H9 (cell line): ENCODE measurements around the gene MAPK11. TPM values are rescaled to one million over a fixed set of nuclear protein-coding genes. Genes with fewer than 3 reads are reported as not detected.

Experiments
- DNase-seq: peaks from one replicate; pipeline ENCODE4 v3.0.0-alpha.2; 2017
- H2AFZ ChIP-seq: one replicate; pipeline ENCODE4 v1.6.1; 2013; ENCODE audit warnings: mild to moderate bottlenecking, low read length, control low read depth, moderate library complexity
- H2AK5ac ChIP-seq: 2 replicates; pipeline ENCODE4 v1.6.1; 2013; ENCODE audit warnings: low read length, control low read depth, mixed read lengths; ENCODE audit not compliant: insufficient read length
- H2BK120ac ChIP-seq: one replicate; pipeline ENCODE4 v1.6.1; 2013; ENCODE audit warnings: low read depth, mild to moderate bottlenecking, low read length, control low read depth, inconsistent platforms; ENCODE audit not compliant: poor library complexity, severe bottlenecking
- H2BK12ac ChIP-seq: 2 replicates; pipeline ENCODE4 v1.6.1; 2013; ENCODE audit warnings: low read length, control low read depth, mixed read lengths, low read depth; ENCODE audit not compliant: insufficient read length
- H2BK15ac ChIP-seq: 2 replicates; pipeline ENCODE4 v1.6.1; 2013; ENCODE audit warnings: low read depth, low read length, control low read depth
- H2BK20ac ChIP-seq: one replicate; pipeline ENCODE4 v1.6.1; 2013; ENCODE audit warnings: low read depth, mild to moderate bottlenecking, low read length, control low read depth, inconsistent platforms; ENCODE audit not compliant: poor library complexity, severe bottlenecking
- H2BK5ac ChIP-seq: 2 replicates; pipeline ENCODE4 v1.6.1; 2013; ENCODE audit warnings: low read length, control low read depth, mixed read lengths; ENCODE audit not compliant: insufficient read length
- H3K14ac ChIP-seq: 2 replicates; pipeline ENCODE4 v1.6.1; 2013; ENCODE audit warnings: low read length, control low read depth; ENCODE audit not compliant: insufficient read depth
- H3K18ac ChIP-seq: 2 replicates; pipeline ENCODE4 v1.6.1; 2013; ENCODE audit warnings: low read depth, mild to moderate bottlenecking, mixed read lengths, low read length, control low read depth; ENCODE audit not compliant: insufficient read length
- H3K23ac ChIP-seq: 2 replicates; pipeline ENCODE4 v1.6.1; 2013; ENCODE audit warnings: low read length, control low read depth, mixed read lengths, low read depth; ENCODE audit not compliant: insufficient read length
- H3K23me2 ChIP-seq: 2 replicates; pipeline ENCODE4 v1.6.1; 2013; ENCODE audit warnings: low read depth, mild to moderate bottlenecking, mixed read lengths, low read length, control low read depth; ENCODE audit not compliant: insufficient read length, poor library complexity, severe bottlenecking
- H3K27ac ChIP-seq: 2 replicates; pipeline ENCODE4 v1.5.1; 2013; ENCODE audit warnings: low read length, control low read depth, mixed read lengths, low read depth; ENCODE audit not compliant: insufficient read length
- H3K27me3 ChIP-seq: 2 replicates; pipeline ENCODE4 v1.6.1; 2013; ENCODE audit warnings: low read length, control low read depth, inconsistent platforms; ENCODE audit not compliant: insufficient read depth
- H3K4ac ChIP-seq: 2 replicates; pipeline ENCODE4 v1.6.1; 2013; ENCODE audit warnings: low read depth, mild to moderate bottlenecking, control low read depth, inconsistent platforms, low read length, moderate library complexity
- H3K4me1 ChIP-seq: 2 replicates; pipeline ENCODE4 v1.6.1; 2013; ENCODE audit warnings: low read length, control low read depth, inconsistent platforms; ENCODE audit not compliant: insufficient read depth
- H3K4me2 ChIP-seq: 2 replicates; pipeline ENCODE4 v1.6.1; 2013; ENCODE audit warnings: low read length, control low read depth, mixed read lengths; ENCODE audit not compliant: insufficient read length, insufficient read depth
- H3K56ac ChIP-seq: 2 replicates; pipeline ENCODE4 v1.6.1; 2013; ENCODE audit warnings: low read depth, mild to moderate bottlenecking, mixed read lengths, low read length, control low read depth; ENCODE audit not compliant: insufficient read length
- H3K79me1 ChIP-seq: 2 replicates; pipeline ENCODE4 v1.6.1; 2013; ENCODE audit warnings: low read depth, mild to moderate bottlenecking, moderate library complexity, low read length, control low read depth, inconsistent platforms; ENCODE audit not compliant: insufficient read depth, poor library complexity, severe bottlenecking
- H3K79me2 ChIP-seq: 2 replicates; pipeline ENCODE4 v1.6.1; 2013; ENCODE audit warnings: low read length, control low read depth, inconsistent platforms; ENCODE audit not compliant: insufficient read depth
- H3K9ac ChIP-seq: 2 replicates; pipeline ENCODE4 v1.6.1; 2013; ENCODE audit warnings: low read length, control low read depth, mixed read lengths; ENCODE audit not compliant: insufficient read length; ENCODE audit errors: extremely low read depth
- H3K9me3 ChIP-seq: one replicate; pipeline ENCODE4 v1.6.1; 2013; ENCODE audit warnings: low read depth, low read length, inconsistent platforms; ENCODE audit not compliant: control insufficient read depth
- H3T11ph ChIP-seq: one replicate; pipeline ENCODE4 v1.6.1; 2013; ENCODE audit warnings: mild to moderate bottlenecking, low read length, control low read depth, inconsistent platforms
- H4K20me1 ChIP-seq: one replicate; pipeline ENCODE4 v1.6.1; 2013; ENCODE audit not compliant: control insufficient read depth, insufficient read length, insufficient read depth
- H4K5ac ChIP-seq: 2 replicates; pipeline ENCODE4 v1.6.1; 2013; ENCODE audit warnings: low read depth, mild to moderate bottlenecking, mixed read lengths, low read length, control low read depth; ENCODE audit not compliant: insufficient read length
- H4K8ac ChIP-seq: replicated peaks from 2 replicates; pipeline ENCODE4 v1.6.1; 2013; ENCODE audit warnings: low read length, control low read depth, mixed read lengths, low read depth; ENCODE audit not compliant: insufficient read length
- H4K91ac ChIP-seq: 2 replicates; pipeline ENCODE4 v1.6.1; 2013; ENCODE audit warnings: low read depth, mild to moderate bottlenecking, moderate library complexity, mixed read lengths, low read length, control low read depth; ENCODE audit not compliant: insufficient read length
- H3K27ac Mint-ChIP-seq, 3 experiments: 2 replicates in 2 of 3; 3 replicates in 1 of 3; pipeline ENCODE4 v1.8.0; 2020 to 2021; ENCODE audit warnings: mixed read lengths in 3 of 3, mild to moderate bottlenecking in 1 of 3, moderate library complexity in 1 of 3
- H3K27me3 Mint-ChIP-seq: 2 replicates; pipeline ENCODE4 v1.8.0; 2021; ENCODE audit warnings: low read depth, mild to moderate bottlenecking, moderate library complexity, mixed read lengths
- H3K36me3 Mint-ChIP-seq, 3 experiments: 2 replicates in 2 of 3; 3 replicates in 1 of 3; pipeline ENCODE4 v1.8.0; 2020 to 2021; ENCODE audit warnings: low read depth in 3 of 3, mixed read lengths in 3 of 3; ENCODE audit not compliant: insufficient read depth in 1 of 3
- H3K4me1 Mint-ChIP-seq, 2 experiments: 2 replicates each; pipeline ENCODE4 v1.8.0; 2020; ENCODE audit warnings: mixed read lengths in 2 of 2
- H3K4me3 Mint-ChIP-seq, 2 experiments: 2 replicates in 1 of 2; 3 replicates in 1 of 2; pipeline ENCODE4 v1.8.0; 2020 to 2021; ENCODE audit warnings: mild to moderate bottlenecking in 2 of 2, mixed read lengths in 2 of 2, moderate library complexity in 1 of 2
- H3K9me3 Mint-ChIP-seq, 2 experiments: 2 replicates in 1 of 2; 3 replicates in 1 of 2; pipeline ENCODE4 v1.8.0; 2020; ENCODE audit warnings: mild to moderate bottlenecking in 2 of 2, mixed read lengths in 2 of 2, moderate library complexity in 1 of 2
- CTCF ChIP-seq: fragments of 200-600 bp; sonication (generic); conservative IDR thresholded peaks from 3 replicates; pipeline ENCODE4 v1.8.0; 2021; ENCODE audit warnings: antibody characterized with exemption, mild to moderate bottlenecking
- WGBS: extraction: QIAGEN DNeasy Blood & Tissue Kit; methylation state at CpG from one replicate; pipeline ENCODE4 v1.1.7; 2013; ENCODE audit warnings: missing lambda C conversion rate, low lambda C conversion rate, mixed read lengths; ENCODE audit not compliant: insufficient read length; ENCODE audit errors: extremely low coverage; 5-methylcytosine and 5-hydroxymethylcytosine counted together
- total RNA-seq: library from RNA; stranded (reverse); gene quantifications from 2 replicates; pipeline ENCODE4 v1.2.1, GENCODE V29; 2021

The MAPK11 gene
- total RNA-seq, 1 experiment from 2014 or later: 1.5 TPM

- no peak overlapping the region for H2BK20ac ChIP-seq
- H3K27ac Mint-ChIP-seq: no peak overlapping the region
- peaks cover 15% of the 10 kb centered on the region; the same call in 1 of the 2 replicates for H3K27me3 ChIP-seq
- H3K9me3 ChIP-seq: no peaks in the 10 kb centered on the region
- H4K5ac ChIP-seq: no peak overlapping the region
- no peak overlapping the region for H3K9ac ChIP-seq
- H3K14ac ChIP-seq: no peak overlapping the region
- no peak overlapping the region for H3K18ac ChIP-seq
- H3K4me2 ChIP-seq: peak overlapping the region; percentile 38
- H2AK5ac ChIP-seq: no peak overlapping the region
- H2BK12ac ChIP-seq: no peak overlapping the region
- no peaks in the 10 kb centered on the region for H3K79me1 ChIP-seq
- no CpG with 5 or more reads among the region's 53 CpGs for WGBS
- H3K4me1 ChIP-seq: no peaks in the 10 kb centered on the region
- DNase-seq: peak; percentile 84
- peak overlapping the region; percentile 42 to 74 for H3K4me3 Mint-ChIP-seq
- H2BK120ac ChIP-seq: no peak overlapping the region
- no peak overlapping the region for H3K27ac ChIP-seq
- no peak overlapping the region for H3T11ph ChIP-seq
- no peak overlapping the region for H4K8ac ChIP-seq
- peaks cover 5% of the 10 kb centered on the region for H3K23me2 ChIP-seq
- H3K27me3 Mint-ChIP-seq: peaks cover 55% of the 10 kb centered on the region
- peaks cover 4 to 7% of the 10 kb centered on the region in 2 experiments for H3K9me3 Mint-ChIP-seq
- no peaks in the 10 kb centered on the region for H4K20me1 ChIP-seq
- no peak overlapping the region for H3K56ac ChIP-seq
- no peak overlapping the region for H4K91ac ChIP-seq
- H3K4me1 Mint-ChIP-seq: peaks cover 2 to 12% of the 10 kb centered on the region in 2 experiments; a peak in 3 of 4 replicates
- H3K36me3 Mint-ChIP-seq: peaks cover 7 to 18% (median 14%) of the 10 kb centered on the region in 3 experiments
- no peak overlapping the region for H2AFZ ChIP-seq
- no peak overlapping the region for H2BK15ac ChIP-seq
- no peak overlapping the region for H3K4ac ChIP-seq
- no peaks in the 10 kb centered on the region for H3K79me2 ChIP-seq
- no peak overlapping the region for H2BK5ac ChIP-seq
- no peak for TF ChIP-seq CTCF
- H3K23ac ChIP-seq: no peak overlapping the region
These were observed 650 bp upstream of the MAPK11 start for GRCh38 chr22:50270666-50271394.
